ENCODE measurements around the gene XPNPEP2.

XPNPEP2 gene

DNA sequence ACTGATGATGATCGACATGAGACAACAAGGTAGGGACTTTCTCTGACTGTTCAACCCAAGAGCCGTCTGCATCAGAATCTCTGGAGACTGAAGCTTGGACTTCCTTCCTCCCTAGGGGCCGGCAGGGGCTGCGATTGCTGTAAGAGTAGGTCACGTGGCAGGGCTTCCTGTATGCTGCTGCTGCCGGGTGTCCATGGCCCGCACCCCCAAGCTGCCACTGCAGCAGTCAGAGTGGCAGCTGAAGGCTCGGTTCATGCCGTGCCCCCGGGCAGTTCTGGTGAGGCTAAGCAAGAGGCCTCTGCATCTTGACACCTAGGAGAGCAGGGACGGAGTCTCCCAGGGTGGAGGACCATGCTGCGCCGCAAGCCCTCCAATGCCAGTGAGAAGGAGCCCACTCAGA is 41.0 kb downstream of the XPNPEP2 start, which contains the start of gene SASH3:
TSS of gene SASH3 (plus strand) at position 203 of the 400 bp plus-strand sequence. CDS start at position 352, 149 bp downstream.
- TF ChIP-seq, protein P1, sequence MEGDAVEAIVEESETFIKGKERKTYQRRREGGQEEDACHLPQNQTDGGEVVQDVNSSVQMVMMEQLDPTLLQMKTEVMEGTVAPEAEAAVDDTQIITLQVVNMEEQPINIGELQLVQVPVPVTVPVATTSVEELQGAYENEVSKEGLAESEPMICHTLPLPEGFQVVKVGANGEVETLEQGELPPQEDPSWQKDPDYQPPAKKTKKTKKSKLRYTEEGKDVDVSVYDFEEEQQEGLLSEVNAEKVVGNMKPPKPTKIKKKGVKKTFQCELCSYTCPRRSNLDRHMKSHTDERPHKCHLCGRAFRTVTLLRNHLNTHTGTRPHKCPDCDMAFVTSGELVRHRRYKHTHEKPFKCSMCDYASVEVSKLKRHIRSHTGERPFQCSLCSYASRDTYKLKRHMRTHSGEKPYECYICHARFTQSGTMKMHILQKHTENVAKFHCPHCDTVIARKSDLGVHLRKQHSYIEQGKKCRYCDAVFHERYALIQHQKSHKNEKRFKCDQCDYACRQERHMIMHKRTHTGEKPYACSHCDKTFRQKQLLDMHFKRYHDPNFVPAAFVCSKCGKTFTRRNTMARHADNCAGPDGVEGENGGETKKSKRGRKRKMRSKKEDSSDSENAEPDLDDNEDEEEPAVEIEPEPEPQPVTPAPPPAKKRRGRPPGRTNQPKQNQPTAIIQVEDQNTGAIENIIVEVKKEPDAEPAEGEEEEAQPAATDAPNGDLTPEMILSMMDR (IDR thresholded peaks at IDR 0.05; ENCODE audit: borderline replicate concordance, insufficient read depth, low read depth, low read length), result no peak
- peak within 1 kb of the TSS; percentile 72 for H3K4me3 ChIP-seq (ENCODE audit: low read depth, low read length)

DNA sequence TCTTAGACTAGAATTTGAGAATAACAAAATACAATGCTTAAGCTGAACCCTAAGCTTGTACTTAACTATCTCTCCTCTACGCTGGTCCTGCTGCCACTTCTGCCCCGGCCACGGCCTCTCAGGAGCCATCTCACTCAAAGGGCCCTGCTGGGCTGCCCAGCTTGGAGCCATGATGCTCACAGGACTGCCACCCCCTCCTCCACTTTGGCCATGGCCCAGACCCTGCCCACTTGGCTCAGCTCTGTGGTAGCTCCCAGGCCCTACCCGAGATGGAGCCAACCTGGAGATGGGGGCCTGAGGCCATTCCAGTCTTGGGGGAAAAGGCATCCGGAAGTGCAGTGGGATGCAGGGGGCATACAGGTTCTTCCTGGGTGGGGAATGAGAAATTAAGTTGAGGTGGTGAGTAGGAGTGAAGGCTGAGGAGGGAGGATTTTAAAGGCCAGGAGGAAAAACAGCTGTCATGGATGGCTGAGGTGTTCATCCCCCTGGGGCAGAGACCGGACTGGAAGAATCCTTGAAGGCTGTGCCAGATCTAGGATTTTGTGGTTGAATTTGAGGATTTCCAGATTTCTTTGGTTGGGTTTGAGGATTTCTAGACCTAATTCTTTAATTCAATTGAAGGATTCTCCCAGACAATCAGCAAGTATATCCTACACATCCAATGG is 41.8 kb downstream of the XPNPEP2 start:
- TF ChIP-seq, protein P1 (IDR thresholded peaks at IDR 0.05; ENCODE audit: borderline replicate concordance, insufficient read depth, low read depth, low read length), result no peak
- peak overlapping the region; percentile 72 for H3K4me3 ChIP-seq (ENCODE audit: low read depth, low read length)

GRCh38 chrX:129781134-129781672 is 42.4 kb downstream of the XPNPEP2 start:
- H3K4me3 ChIP-seq (ENCODE audit: low read depth, low read length), result peak overlapping the region; percentile 72
- TF ChIP-seq, protein P1 (IDR thresholded peaks at IDR 0.05; ENCODE audit: borderline replicate concordance, insufficient read depth, low read depth, low read length), result no peak

DNA sequence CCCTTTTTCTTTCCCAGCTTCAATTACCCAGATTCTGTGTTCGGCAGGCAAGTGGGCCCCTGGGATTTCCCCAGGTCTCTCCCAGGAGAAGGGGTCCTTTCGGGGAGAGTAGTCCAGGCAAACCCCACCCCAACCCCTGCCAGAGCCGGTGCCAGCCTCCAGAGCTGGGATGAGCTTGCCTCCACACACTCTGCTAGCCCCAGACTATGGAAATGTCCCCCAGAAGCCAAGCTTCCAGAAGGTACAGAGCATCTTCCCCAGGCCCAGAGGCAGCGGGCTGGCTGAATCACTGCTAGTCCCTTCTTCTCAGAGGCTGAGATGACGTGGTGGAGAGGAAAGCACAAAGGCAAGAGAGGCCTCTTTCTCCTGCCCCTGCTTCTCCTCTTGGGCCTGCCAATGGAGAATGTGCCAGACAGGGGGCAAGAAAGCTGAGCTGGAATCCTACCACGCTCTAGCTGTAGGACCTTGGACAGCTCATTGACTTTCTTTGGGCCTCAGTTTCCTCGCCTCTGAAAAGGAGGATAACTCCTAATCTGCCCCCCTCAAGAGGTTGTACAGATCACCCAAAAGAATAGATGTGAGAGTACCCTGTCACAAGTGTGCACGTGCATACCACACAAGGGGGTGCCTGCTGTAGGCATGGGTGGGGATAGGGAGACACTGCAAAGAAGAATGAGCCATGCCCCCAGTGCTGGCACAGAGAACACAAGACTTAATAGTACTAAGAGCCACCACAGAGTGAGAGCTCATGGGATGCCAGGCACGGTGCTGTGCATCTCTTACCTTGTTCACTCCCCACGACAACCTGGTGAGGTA is 43.1 kb downstream of the XPNPEP2 start:
- TF ChIP-seq, protein P1 (IDR thresholded peaks at IDR 0.05; ENCODE audit: borderline replicate concordance, insufficient read depth, low read depth, low read length), result no peak
- H3K4me3 ChIP-seq (ENCODE audit: low read depth, low read length), result peak overlapping the region; percentile 71

- TF ChIP-seq, protein P1 (IDR thresholded peaks at IDR 0.05; ENCODE audit: borderline replicate concordance, insufficient read depth, low read depth, low read length), result no peak
- peak overlapping the region; percentile 71 for H3K4me3 ChIP-seq (ENCODE audit: low read depth, low read length)
These were observed 43.9 kb downstream of the XPNPEP2 start for GRCh38 chrX:129782706-129783105.

- TF ChIP-seq, protein P1 (IDR thresholded peaks at IDR 0.05; ENCODE audit: borderline replicate concordance, insufficient read depth, low read depth, low read length), result no peak
- H3K4me3 ChIP-seq (ENCODE audit: low read depth, low read length), result peak overlapping the region; percentile 71
These were observed 44.5 kb downstream of the XPNPEP2 start for GRCh38 chrX:129783291-129783713.

Data from GM12875 (cell line).